AG10803 (cell line): ENCODE data around the gene SLC17A9.

ENCODE experiments used
- DNase-seq: peaks from one replicate; pipeline ENCODE4 v3.0.0; 2010; ENCODE audit warnings: low read depth
- H3K4me3 ChIP-seq: 2 replicates; pipeline ENCODE4 v1.5.1; 2011; ENCODE audit warnings: mild to moderate bottlenecking, low read length, control low read depth
- TF ChIP-seq, protein P1 (sequence below): conservative IDR thresholded peaks from 2 replicates; pipeline ENCODE4 v1.5.1; 2011; ENCODE audit warnings: mild to moderate bottlenecking, low read length, control low read depth, inconsistent platforms

Gene SLC17A9

DNA sequence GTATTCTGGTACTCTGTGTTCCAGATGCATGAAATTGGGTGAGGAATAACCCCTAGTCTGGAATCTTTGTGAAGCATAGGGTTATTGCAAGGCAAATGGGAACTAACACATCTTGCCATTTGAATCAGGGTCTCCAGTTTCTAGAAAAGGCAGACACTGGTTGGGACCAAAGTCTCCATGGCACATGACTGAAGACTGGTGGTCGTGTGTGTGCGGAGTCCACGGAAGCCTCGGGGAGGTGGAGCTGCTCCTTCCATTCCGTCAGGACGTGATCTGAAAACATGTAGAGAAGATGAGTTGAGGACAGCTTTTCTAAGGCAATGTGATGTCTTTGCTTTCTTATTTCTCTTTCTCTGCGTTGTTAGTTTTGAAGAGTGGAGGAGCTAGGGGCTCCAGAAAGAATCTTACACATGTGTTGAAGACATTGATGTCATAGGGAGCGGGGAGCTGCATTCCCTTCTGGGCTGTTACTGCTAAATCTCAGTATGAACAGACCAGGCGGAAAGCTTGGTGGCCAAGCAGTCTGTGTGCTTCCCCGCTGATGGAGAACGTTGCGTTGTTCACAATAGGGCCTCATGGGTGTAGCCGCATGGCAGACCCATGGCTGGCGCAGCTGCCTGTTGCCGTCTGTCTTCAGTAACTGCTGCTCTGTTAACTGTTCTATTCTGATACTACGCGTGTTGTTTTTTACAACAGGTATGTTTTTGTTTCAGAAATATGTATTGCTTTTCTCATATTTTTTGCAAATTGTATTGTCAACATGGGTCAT, 4.8 kb upstream of the SLC17A9 start:
- TF ChIP-seq, protein P1, sequence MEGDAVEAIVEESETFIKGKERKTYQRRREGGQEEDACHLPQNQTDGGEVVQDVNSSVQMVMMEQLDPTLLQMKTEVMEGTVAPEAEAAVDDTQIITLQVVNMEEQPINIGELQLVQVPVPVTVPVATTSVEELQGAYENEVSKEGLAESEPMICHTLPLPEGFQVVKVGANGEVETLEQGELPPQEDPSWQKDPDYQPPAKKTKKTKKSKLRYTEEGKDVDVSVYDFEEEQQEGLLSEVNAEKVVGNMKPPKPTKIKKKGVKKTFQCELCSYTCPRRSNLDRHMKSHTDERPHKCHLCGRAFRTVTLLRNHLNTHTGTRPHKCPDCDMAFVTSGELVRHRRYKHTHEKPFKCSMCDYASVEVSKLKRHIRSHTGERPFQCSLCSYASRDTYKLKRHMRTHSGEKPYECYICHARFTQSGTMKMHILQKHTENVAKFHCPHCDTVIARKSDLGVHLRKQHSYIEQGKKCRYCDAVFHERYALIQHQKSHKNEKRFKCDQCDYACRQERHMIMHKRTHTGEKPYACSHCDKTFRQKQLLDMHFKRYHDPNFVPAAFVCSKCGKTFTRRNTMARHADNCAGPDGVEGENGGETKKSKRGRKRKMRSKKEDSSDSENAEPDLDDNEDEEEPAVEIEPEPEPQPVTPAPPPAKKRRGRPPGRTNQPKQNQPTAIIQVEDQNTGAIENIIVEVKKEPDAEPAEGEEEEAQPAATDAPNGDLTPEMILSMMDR, result no peak
- no peak overlapping the region for H3K4me3 ChIP-seq
- no peak for DNase-seq

DNA sequence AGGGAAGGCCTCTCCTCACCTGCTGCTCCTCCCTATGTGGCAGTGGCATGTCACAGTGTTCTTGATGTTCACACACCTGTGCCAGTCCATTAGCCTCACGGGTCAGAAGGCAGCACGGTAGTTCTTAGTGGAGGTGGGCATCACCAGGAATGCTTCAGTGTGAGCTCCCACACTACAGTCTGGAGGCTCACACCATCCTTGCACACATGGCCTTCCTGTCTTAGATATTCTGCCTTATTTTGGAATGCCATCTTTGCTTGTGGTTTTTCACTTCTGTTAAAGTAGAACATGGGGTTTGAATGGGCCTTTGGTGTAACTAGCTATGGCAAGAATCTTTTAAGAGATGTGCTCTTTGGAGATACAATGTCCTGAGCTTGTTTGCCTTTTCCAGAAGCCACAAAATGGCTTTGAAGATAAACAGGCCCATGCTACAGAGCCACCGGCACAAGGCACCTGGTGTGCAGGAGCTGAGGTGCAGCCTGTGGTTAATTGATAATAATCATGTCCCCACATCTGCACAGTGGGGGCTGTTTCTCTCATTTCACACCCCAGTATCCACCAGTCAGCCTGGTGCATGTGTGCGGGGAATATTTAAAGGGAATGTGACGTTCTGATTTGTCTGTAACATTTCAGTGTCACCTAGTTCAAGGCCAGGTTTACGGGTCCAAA, 3.2 kb upstream of the SLC17A9 start:
- DNase-seq, result no peak
- TF ChIP-seq, protein P1, result no peak
- H3K4me3 ChIP-seq, result no peak overlapping the region

DNA sequence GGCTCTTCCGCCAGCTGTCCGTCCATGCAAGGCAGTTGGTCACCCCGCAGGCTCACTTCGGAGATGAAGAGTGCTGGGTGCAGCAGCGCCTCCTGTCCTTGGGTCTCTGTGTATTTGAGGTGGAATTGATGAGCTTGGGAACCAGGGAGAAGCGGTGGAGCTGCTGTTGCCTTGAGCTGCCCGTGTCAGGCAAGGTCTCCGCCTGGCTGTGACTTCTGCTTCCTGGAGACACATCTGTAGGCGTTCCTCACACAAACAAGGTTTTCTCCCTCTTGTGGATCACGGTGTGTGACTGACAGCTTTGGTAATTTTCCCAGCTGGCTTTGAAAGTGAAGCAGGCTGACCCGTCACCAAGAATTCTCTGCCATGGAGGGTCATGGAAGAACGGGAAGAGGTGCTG, 2.5 kb upstream of the SLC17A9 start:
- TF ChIP-seq, protein P1, result no peak
- DNase-seq, result no peak
- H3K4me3 ChIP-seq, result no peak overlapping the region

DNA sequence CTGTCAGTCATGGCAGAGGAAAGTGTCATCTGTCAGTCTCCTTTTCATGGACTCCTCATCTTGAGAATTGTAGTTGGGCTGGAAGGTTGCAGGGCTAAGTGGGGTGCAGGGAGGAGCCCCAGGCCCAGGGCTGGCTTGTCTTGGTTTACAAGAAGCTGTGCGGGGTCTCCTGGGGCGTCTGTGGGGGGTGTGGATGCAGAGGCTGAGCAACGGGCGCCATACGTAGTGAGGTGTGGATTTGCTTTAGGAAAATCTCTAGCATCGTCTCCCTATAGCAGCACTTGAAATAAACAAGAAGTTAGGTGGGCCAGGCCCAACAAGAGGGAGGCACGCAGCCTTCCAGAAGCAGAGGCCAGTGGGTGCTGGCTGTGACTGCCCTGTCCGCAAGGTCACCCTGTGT, 1.8 kb upstream of the SLC17A9 start:
- no peak for DNase-seq
- no peak overlapping the region for H3K4me3 ChIP-seq
- TF ChIP-seq, protein P1, result no peak

DNA sequence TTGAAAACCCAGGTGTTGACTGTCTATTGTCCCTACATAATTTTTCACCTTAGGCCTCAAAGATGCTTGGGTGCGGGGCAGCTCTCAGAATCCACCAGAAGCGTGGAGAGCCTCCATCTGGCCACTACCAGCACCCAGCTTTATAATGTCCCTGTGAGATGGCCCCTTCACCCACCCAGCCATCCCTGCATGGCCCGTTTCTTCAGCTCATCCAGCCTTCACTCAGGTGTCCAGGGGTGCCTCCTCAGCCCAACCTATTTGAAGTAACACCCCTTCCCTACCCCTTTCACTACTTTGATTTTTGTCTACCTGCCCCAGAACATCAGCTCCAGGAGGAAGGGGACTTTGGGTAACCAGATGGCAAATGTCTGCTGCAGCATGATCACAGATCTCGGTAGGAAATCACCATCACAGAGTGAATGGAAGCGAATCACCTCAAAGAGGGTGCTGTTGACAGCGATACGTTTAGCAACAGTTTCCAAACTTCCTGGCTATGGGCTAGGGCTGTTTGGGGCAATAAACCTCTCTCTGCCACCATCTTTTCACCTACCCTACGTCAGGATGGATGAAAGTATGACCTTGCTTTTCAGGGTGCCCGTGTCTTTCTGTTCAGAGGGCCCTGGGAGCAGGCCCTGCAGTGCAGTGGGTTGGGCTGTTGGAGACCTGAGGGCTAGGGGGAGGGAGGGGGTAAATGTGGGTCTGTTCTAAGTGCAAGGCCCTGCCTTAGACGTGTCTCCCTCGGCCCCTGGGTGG, 1.2 kb upstream of the SLC17A9 start:
- TF ChIP-seq, protein P1, result no peak
- no peak overlapping the region for H3K4me3 ChIP-seq
- no peak for DNase-seq

DNA sequence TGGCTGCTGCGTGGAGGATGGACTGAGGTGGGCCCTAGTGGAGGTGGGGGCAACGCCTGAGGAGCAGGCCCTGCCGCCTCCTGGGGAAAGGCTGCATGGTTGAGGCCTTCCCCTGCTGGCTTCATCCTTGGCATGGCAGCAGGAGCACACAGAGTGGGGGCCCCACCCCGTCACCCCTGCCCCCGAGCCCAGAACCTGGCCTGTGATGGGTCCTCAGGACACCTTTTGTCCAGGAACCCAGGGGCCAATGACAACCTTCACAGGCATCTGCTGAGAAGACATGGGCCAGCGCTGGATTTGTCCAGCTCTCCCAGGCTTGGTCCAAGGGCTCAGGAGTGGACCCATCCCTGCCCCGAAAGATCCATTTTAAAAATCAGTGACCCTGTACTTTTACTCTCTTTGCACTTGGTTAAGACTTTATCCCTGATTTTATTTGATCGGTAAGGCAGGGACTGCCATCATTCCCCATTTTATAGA, 575 bp upstream of the SLC17A9 start:
- peak overlapping the region; percentile 69 for H3K4me3 ChIP-seq
- DNase-seq, result no peak
- TF ChIP-seq, protein P1, result no peak
